GM18502 (cell line): ENCODE results near the gene DNAI1.

Experiments
- ATAC-seq: cut with Tn5 transposase; IDR thresholded peaks from one replicate; pipeline ENCODE4 v1.9.1; 2021; ENCODE audit warnings: mild to moderate bottlenecking; ENCODE audit not compliant: unreplicated experiment, poor library complexity

DNAI1 gene

DNA sequence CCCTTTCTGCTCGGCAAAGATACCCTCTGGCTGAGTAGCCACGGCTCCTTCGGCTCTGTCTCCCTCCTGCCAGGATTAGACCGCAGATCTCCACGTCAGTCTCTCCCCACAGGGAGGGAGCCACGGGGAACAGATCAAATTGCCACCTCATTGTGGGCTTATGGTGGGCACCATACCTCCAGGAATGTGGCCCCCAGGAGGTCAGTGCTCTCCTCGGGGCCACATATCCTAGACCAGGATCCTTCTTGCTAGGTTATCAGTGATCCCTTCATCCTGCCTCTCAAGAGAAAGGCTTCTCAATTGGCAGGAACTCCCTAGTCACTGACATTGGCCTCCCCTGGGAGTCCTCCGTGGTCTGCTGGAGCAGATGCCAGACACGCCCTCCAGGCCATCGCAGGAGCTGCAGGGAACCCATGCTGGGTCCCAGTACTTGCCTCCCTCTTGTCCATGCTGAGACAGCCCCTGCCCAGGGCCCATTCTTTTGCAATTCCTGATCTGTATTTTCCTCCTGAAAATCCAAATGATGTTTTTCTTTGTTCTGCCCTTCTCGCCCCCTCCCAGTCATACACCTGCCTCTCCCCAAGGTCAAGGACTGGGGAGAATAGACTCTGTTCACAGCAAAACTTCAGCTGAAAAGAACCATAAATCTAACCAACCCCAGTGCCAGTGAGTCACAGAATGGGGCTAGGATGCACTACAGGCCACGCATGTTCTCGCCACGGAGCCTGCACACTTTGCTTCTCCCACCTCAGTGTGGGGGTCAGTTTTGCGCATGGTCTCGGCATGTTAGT lies 95.8 kb downstream of the DNAI1 start:
- no peak for ATAC-seq

DNA sequence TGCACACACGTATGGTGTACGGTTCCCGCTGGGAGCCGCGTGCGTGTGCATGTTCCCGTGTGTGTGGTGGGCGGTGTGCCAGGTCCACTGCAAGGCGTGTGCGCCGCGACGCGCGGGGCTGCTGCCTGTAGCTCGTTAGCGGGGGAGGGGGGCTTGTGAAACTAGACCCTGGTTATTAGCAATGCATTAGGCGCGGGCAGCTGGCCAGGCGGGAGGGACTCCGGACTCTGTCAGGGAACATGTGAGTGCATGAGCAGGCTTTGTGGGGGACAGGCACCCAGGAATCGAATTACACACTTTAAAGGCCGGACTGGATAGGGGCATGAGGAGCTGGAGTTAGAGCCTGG lies 96.4 kb downstream of the DNAI1 start:
- ATAC-seq: no peak

DNA sequence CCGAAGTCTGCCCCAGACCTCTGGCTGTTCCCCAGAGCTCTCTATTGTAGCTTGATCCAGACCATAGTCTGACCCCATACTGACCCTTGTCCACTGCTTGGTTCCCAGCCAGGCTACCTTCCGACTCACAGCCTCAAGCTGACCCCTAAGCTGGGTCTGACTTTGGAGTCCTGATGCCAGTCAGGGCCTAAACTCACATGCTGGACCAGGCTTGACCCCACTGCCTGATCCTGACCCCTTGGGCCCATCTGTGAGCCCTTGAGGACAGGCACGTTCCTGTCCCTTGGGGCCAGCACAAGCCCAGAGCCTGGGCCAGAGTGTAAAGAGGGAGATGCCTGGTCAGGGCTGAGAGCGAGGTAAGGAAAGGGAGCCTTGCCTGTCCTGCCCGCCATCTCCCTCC lies 96.9 kb downstream of the DNAI1 start:
- no peak for ATAC-seq

DNA sequence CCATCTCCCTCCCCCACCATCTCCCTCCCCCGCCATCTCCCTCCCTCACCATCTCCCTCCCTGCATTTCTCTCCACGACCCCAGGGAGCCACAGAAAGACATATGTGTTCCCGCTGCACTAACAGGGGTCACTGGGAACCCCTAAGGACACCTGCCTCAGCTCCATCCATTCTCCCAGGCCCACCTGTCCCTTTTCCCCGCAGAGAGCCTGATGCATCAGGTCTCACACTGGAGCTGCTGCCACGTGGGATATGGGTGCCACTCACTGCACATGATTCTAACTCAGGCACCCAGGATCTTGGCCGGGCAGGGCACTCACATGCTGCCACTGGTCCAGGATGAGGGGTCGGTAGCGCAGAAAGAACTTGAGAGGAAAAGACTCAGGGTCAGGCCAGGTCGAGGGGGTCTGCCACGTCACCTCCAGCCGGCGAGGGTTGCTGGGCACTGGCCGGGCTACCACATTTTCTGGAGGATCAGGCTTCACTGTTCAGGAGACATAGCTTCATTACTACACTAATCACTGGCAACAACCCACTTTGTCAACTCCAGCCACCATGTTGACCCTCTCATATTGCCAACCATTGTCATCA lies 97.4 kb downstream of the DNAI1 start:
- ATAC-seq: no peak

DNA sequence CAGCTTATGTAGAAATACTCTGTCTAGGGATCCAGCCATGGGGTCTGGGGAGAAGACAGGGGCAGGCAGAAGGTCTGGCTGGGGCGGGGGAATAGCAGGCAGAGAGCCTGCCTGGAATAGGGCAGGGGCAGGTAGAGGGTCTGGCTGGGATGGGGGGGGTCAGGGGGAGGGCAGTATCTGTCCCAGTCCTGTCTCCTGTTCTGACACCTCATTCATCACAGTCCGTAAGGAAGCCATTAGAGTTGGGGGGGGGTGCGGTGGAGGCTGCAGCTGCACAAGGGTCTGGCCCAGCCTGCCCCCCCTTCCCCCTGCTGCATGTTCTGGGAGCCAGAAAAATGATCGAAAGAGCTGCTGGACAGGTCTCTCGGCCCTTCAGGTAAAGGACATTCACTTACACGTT lies 98.3 kb downstream of the DNAI1 start:
- no peak for ATAC-seq

DNA sequence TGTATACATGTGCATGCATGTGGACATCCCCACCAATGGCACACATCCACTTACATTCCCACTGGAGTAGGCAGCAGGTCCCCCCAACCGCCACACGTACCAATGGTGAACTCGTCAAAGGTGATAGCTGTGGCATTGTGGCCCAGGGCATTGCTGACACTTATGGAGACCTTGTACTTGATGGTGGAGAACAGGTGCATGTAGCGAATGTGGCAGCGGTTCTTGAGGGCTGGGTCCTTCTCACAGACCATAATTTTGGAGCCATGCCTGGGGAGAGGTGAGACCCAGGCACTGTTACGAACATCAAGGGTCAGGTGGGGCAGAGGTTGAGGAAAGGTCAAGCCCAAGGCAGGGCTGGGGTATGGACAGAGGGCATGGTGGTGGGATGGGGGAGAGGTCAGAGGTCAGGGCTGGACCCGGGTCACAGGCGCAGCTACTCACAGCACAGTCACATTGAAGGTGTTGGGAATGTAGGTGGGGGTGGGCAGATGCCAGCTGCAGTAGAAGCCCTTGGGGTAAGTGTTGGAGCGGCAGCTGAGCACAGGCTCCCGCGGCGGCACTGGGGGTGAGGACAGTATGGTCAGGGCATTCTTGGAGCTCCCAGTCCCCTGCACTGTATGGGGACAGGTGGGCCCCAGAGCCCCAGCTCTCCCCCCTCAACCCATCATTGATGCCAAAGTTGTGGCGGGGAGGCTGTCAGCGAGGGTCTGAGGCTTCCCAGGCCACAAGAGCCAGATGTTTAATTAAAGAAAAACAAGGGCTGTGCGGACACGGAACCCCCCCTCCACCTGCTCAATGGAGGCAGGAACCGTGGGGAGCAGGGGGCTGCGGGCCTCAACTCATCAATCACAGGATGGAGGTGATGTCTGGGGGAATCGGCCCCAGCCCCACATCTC lies 99.1 kb downstream of the DNAI1 start:
- ATAC-seq: no peak

DNA sequence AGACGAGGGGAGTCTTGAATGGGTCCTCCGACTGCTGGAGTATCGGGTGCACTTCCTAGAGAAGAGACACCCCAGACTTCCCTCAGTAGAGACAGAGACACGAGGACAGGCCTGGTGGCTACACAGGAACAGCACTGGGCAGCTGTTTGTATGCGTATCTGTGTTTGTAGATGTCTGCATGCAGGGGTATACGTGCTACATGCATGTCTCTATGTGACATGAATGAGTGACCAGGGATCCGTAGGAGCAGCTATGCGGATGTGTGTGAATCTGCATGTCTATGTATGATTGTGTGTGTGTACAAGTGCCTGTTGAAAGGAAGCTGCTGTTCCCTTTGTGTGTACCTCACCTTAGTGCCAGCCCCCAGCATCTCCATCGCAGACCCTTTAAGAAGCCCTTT lies 99.8 kb downstream of the DNAI1 start:
- no peak for ATAC-seq

DNA sequence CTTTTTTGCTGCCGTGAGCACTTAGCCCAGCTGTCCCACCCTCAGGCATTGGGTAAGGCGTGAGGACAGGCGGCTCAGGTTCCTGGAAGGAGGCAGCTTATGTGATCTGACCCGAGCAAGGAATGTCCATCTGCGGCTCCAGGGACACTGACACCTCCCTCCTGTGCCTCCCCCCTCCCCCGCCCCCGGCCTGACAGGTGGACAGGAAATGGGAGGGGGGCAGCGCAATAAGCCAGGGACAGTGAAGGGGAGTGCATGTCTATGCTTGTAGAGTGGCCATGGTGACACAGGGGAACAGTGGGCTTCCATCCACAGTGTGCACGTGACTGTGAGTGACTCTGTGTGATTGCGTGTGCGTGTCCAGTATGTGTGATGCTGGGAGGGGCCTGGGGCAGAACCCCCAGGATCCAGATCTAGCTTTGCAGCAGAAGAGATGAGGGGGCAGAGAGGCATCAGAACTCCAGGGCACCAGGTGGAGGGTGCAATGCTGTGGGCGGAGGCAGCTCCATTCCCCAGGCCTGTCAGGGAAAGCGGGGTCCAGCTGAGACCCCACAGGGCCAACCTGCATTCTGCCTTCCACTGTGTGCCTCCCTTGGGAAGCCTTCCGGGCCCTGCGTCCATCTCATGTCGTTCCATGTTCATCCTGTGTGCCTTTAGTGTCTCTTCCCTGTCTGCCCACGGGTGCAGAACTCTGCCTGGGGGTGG lies 100.5 kb downstream of the DNAI1 start:
- no peak for ATAC-seq

DNA sequence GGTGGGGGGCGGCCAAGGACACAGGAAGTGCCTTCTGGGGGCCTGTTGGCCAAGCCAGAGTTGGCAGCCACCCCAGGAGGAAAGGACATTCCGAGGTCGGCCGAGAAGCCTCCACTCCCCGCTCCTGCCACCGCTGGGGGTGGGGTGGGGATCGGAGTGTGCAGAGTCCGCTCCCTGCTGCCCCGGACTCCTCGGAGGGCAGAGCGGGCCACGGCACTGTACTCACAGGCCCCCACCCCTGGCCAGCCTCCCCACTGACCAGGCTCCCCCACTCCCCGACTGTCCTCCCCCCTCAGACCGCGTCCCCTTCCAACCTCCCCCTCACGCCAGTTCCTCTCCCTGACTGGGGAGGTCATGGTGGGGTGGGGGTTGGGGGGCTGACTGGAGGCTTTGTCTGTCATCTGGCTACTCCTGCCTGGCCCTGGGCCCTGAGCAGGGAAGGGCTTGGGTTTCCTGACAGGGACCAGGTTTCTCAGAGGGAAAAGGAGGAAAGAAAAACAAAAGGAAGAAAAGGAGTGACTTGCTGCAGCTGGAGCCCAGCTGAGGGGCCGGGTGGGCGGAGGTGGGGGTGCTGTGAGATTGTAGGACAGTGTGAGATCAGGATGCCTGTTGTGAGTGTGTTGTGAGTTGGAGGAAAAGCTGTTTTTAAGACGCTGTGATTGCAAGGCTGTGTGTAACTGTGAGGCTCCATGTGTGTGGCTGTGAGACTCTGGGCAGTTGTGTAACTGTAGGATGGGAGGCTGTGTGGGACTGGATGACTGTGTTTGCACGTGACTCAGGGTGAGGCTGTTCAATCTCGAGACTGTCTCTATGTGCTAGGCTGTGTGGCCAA lies 101.2 kb downstream of the DNAI1 start:
- no peak for ATAC-seq

DNA sequence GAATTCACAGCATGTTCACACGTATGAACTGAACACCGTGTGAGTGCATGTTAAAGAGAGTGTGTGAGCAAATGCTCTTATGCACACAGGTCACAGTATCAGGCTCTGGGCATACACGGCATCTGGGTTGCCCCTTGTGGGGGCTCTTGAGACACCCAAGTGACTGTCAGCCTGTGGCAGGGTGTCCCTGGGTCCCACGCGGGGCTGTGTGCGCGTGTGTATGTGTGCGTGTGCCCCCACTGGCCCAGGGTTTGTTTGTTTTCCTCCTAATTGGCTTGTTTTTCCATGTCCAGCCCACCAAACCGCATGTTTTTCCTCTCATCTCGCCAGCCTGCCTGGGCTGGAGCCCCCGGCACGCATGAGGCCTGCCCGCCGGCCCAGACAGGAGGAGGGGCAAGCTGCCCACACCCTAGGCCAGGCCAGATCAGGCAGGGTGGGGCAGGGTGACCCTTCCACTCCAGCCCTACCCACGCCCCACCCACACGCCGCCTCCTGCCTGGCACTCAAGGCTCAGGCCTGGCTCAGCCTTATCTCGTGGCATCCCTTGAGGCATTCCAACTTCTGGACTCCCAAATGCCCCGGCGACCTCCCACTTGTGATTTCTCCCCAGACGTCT lies 102.1 kb downstream of the DNAI1 start:
- no peak for ATAC-seq

DNA sequence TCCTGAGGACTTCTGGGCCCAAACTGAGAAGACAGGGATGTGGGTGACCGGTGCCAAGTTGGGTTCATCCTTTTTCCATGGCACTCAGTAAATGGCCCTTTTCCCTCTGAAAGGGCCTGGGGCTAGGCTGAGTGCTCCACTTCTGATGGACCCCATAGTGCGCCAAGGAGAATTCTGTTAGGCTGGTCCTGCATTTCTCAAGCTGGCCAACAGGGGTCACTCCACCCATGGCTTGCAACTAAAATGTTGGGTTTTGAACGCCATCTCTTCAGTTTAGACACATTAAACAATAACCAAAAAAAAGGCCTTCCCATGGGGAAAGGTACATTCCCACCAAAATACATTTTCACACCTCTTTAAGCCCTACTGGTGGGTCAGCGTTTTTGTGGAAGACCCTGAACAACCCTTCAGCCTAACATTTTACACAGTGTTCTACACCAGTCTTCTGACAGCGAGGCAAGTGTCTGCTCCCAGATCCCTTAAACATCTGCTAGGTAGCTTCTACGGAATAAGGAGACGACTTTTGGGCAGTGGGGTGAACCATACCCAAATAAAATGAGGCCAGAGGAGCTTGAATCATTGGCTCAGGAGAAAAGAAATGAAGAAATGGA lies 103.6 kb downstream of the DNAI1 start:
- ATAC-seq: no peak

DNA sequence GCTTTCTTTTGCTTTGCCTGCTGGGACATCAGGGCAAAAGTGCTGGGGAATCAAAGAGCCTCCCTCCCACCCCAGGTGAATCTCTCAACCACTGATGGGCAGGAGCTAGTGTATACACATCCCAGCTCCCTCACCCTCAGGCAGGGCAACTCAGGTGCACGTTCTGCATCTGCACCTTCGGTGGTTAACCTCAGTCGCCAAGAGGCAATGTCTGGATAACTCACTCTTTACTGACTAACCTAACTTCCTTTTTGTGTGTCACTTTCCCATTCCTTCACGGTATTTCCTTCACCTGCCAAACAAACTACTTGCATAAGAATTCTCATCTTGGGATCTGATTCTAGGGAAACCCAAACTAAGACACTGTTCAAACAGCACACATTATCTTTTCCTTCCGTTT lies 104.7 kb downstream of the DNAI1 start:
- ATAC-seq: no peak

DNA sequence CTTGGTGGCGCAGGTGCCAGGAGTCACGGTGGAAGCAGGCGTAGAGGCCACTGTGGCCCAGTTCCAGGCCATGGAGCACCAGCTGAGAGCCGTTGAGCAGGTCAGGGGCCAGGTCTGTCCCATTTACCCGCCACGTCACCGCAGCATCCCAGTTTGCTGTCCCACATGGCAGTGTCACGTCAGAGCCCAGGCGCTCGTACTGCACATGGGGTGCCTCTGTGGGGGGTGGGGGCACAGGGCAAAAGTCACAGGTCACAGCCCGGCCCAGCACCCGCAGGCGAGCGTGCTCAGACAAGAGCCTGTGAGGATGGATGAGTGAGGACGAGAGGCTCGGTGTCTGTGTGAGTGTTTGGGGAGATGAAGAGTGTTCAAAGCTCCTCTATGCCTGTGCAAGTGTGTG lies 106.0 kb downstream of the DNAI1 start:
- no peak for ATAC-seq

DNA sequence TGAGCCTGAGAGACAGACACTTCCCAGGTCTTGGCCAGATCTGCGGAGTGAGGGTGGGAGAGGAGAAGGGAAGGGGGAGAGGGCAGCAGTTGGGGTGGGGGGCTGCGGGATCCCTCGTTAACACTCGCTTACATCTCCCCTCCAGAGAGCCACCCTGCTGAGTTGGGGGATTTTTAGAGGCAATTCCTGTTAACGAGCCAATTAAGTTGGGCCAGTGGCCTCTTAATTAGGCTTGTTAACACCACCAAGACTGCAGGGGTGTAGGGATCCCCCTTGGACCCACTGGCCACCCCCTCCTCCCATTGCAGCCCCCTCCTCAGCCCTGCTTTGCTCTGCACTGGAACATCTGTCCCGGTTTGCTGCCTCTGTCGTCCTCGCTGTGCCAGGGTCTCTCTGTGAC lies 107.3 kb downstream of the DNAI1 start:
- no peak for ATAC-seq

DNA sequence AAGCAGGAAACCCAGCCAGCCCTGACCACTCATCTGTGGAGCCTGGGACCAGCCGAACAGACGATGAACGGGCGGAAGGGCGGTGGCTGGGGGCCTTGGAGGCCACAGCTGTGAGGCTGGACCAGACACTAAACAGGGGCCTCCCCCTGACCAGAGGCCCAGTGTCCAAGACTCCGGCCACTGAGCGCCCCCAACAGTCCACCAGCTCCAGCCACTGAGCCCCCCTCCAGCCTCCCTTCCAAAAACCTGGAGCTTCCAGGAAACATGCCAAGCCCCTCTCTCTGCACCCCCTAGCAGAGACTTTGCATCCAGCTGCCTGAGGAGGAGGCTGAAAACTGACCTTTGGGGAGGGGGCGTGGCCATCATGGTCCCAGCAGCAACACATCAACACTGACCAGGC lies 107.7 kb downstream of the DNAI1 start:
- ATAC-seq: no peak

DNA sequence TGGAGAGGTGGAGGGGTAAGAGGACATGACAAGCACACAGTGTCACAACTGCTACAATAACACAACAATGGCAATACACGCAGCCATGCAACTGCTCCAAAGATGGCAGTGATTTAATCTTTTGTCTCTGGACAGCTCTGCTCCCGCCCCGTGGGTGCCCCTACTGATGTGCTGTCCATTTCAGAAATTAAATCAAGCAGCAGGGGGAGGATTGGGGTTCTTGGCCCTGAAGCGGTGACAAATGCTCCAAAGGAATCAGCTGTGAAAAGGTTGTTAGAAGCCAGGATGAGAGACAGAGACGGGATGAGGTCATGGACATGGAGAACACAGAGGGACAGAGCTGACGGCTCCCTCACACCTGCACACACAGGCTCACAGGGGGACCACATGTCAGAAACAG lies 108.4 kb downstream of the DNAI1 start:
- ATAC-seq: no peak

DNA sequence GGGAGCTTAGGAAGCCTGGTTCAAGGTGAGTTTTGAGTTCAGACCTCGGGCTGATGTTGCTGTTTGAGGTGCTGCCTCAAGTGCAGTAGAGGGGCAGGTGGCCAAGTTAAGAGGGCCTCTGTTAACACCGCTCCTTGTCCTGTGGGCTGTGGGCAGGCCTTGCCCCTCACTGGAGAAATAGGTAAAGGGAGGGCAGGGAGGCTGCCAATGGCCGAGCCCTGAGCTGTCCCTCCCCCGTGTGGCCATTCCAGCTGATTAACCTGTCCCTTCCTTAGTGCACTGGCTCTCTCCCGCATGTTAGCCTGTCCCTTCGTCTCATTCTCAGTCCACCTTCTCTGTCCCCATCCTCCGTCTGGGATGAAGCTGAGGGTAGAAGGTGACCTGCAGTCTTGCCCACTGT lies 109.5 kb downstream of the DNAI1 start:
- ATAC-seq: no peak

DNA sequence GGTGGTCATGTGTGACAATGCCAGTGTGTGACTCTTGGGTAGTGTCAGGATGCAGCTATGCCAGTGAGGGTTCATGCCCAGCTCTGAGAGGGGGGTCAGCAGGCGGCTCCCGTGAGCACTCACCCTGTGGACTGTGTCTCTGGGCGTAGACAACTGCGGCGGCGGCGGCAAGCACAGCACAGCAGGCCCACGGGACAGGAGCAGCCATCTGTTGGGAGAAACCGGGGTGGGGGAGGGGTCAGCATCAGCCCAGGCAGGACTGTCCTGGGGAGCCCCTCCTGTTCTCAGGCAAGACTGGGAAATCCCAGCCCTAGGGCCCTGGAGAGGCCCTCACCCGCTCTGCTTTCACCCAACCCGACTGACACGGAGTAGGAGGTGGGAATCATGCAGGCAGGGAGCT lies 110.2 kb downstream of the DNAI1 start:
- no peak for ATAC-seq

DNA sequence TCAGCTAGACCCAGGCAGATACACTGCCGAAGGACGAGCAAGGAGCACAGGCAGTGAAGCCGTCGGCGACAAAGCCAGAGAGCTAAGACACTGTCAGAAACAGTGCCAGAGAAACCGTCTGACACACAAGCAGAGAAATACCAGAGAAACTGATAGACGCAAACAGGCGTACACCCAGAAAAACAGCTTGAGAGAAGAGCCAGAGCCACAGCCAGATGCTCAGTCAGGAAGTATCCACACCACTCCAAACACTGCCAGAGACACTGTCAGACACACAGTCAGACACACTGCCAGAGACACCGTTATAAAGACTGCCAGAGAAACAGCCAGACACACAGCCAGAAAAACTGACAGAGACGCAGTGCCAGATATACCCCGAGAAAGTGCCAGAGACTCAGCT lies 111.8 kb downstream of the DNAI1 start:
- no peak for ATAC-seq
